ENCODE measurements around the gene ZNF521.
"Not testable (repeated sequence)": the region's sequence is repeated elsewhere in the genome, so short reads cannot be mapped to it uniquely, and the experiment has no call there.

ZNF521 gene

DNA sequence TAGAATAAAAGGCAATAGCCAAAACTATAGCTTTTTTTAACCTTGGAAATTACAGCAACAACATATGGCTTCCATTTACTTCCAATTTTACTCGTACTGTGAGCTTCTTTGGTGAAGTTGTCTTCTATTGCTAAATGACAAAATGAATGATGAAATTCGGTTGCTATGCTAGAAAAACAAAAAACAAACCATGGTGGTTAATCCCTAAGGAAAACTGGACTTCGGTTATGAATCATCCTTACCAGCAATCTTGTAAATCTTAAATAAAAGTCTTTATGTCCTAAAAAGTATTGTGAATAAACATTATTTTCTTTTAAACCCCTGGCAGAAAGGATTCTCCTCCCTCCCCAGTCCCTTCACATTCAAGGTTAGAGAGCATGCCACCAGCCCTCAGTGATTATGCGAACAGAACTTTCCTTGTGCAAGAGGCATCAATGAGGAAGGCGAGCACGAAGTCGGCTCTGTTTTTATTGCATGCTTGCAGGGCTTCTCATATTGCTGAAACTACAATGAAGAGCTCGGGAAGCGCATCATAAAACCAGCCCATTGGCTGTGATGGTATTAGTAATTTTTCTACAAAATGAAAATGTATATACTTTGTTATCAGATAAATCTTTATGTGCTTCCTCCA, 62.9 kb downstream of the ZNF521 start:
- no peak for DNase-seq (ENCODE audit: low read depth)

DNA sequence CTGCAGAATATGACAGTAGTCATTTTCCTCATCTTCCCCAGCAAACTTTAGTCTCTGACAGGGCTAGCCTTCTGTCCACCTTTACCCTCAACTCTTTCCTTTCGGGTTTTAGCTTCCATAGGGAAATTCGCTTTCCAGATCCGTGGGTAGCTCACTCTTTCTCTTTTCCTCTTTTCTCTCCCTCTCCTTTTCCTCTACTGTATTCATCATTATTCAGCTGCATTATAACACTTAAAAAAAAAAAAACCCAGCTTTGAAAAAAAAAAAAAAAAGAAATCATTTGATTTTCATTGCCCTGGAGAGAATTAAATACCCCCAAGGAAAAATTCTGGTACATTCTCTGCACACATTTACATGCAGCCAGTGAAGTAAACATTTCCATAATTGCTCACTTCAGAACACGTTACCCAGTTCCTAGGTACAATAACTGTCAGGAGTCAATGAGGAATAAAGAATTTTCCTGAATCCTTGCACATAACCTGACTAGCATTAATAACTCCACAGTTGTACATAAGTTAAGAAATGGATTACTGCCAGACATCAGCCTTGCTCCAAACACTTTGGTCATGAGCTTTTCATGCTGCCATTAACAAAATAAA, 63.5 kb downstream of the ZNF521 start:
- DNase-seq (ENCODE audit: low read depth): no peak

DNA sequence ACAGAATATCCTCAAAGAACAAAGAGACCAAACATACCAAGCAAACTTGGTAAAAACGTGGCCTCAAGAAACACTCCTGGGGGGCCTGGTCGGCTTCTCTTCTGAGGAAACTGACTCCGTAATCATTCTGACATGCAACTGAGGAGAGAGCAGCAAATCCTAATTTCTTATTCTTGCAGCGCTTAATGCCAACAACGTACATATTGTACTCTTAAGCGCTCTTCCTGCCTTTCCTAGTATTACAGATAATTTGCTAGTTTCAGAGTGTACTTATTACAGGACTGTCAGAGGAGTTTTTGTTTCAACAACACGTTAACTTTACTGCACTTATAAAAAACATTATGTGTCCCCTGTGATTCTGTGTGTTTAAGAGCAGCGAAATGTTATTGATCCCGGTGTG, 64.9 kb downstream of the ZNF521 start:
- no peak for DNase-seq (ENCODE audit: low read depth)

DNA sequence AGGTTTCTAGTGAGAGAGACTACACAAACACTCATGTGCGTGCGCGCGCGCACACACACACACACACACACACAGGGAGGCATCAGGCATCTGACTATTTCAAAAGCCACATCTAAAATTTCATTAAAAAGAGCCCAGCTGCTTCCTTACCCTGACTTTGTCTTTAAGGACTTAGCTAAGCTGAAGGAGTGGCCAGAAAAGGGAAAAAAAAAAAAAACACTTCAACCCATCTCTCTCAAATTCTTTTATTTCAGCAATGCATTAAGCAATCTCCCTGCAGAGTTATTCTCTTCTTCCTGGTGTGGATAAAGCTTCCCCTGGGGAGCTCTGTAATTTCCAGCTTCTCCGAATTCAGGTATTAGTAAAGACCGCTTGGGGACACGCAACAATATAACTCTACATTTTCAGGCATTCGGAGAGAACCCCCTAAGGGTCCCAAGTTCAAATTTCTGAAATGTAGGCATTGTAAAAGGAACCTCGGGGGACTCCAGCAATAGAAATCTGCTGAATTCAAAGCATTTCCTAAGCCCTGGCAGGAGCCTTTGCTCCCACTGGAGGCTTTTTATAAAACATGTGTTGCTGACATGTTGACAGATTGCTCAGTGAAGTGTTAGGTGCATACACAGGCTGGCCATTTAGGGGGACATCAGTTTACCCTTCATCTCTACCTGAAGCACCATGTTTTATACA, 67.0 kb downstream of the ZNF521 start:
- DNase-seq (ENCODE audit: low read depth): no peak

DNA sequence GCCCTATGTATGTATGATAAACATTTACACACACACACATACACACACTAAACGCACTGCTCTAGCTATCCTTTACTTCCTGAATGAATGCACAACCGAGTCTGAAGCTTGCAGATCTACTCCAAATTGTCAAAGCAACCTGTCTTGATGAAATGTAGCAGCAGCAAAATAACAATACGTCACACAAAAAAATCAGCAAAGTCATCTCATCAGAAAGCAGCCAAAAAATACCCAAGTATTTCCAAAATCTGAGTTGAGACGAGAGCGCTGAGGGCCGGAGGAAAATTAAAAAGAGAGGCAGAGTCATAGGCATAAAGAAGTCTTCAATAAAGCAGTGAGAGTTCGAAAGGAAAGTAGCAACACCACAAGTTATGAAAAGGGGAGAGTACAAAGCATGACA, 67.7 kb downstream of the ZNF521 start:
- DNase-seq (ENCODE audit: low read depth): no peak

DNA sequence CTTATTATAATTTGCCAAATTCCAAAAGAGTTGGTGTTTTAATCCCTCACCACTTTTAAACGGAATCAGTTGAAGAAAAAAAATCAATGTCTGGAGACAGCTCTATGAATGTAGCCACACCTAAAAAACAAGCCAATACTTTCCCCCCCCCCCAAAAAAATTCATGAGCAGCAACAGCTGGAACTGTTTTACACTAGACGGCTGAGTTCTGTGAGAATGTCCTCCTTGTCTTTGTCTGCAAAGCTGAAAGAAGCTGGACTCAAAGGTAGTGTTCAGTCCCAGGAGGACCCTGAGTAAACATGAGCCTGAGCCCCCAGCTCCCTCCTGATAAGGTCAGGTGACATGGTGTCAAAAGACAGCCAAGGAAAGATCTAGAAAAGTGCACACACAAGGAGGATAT, 68.2 kb downstream of the ZNF521 start:
- DNase-seq (ENCODE audit: low read depth): no peak

DNA sequence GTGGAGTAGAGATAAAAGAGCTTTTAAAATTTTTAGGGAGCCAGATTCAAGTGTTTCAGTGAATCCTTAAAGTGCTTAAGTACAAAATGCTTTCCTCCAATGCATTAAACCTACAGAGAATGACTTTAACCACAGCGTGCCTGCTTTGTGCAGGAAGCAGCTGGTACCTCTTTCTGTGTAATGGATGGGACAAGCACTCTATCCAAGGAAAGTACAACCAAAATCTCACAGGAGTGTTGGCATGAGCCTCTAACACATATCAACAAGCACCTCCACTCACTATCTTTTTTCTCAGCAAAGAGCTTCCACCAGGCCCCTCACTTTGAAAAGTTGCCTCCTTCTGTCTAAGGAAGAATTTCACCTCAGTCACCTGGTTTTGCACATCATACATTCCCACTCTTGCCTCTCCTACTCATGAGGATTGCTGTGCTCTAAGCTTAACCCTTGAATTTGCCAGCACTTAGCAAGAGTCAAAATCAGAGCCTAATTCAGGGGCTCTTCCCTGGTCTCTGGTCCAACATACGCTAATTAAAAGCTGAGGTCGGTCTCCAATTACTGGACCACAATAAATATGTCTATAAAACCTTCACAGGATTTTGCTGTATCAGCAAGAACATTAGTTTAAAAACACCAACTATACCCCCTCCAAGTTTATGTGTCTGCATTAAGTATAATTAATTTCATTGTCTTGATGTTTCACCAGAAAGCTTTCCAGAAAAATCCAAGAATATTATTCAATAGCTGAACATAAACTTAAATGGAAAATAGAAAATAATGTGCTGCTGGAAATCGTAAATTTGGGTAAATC, 68.9 kb downstream of the ZNF521 start:
- DNase-seq (ENCODE audit: low read depth): no peak

DNA sequence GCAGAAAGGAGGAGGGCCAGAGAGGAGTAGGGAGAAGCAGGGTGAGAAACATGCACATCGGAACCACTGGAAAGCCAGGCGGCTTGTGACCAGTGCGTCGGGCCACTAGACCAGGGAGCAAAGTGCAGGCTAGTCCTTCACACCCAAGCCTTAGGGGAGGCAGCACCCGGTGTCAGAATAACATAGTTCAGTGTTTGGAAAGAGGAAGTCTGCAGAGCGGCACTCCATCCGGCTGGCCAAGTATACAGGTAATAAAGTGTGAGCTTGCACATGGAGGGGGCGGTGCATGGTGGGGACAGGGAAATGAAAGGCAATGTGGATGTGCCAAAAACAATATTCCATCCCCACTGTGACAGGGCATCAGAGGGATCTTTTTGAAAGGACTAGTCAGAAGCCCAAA, 69.7 kb downstream of the ZNF521 start:
- no peak for DNase-seq (ENCODE audit: low read depth)

DNA sequence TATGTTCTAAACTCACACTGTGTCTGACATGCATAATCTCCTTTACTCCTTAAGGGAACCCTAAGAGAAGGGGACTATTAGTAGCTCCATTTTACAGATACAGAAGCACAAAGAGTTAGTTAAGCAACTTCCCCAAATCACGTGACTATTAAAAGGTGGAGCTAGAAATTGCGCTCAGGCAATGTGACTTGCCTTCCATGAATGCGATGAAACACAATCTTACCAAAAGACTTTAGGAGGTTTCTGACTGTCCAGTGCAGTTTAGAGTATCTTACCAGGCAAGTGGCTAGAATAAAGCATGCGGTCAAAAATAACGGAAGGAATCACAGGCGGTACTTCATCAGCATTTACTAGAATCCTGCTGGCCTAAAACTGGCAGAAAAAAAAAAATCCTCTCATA, 70.4 kb downstream of the ZNF521 start:
- DNase-seq (ENCODE audit: low read depth): no peak

DNA sequence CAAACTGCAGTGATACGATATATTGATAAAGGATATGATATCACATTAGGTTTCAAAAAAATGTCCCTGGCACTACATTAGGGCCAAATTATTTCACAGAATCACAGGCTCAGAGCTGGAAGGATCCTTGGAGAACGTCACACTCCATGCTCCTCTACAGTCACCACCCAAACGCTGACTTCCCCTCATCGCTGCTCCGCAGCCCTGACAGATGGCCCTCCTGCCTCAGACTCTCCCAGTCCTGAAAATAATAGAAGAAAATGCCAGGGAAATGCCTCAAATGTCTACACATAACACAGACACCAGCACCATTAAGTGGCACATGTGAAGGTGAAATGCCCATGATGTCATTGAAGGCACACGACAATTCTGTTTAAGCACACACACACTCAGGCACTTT, 72.0 kb downstream of the ZNF521 start:
- DNase-seq (ENCODE audit: low read depth): no peak

DNA sequence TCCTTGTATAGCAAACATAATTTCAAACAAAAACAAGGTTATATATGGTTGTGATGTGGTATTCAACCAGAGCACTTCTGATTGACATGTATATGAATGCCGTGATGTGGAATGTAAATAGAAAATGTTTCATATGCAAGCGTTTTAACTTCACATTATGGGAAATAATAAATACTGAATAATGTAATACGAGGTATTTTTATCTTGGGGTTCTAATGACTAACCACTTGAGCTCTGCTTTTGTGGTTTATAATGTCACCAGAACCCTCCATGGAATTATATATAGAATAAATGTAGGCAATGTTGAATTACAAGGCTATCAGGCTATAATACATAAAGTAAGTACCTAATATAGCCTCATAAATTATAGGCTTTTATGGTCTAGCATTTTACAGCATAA, 72.4 kb downstream of the ZNF521 start:
- DNase-seq (ENCODE audit: low read depth): no peak

DNA sequence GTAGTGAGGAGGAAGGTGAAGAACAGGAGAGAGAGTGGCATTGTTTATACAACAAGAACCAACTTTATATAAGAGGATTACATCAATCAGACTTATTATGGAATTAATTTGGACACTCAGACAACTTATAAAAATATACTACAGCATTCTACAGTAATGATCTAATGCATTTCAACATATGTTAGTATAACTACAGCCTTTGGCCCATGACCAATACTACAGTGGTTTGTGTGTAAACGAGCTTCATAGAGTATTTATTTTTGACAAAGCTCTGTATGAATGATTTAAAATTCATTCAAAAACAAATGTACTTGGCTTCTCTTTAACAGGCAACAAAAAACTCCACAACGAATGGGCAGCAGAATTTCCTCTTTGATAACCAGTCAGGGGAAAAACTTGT, 72.8 kb downstream of the ZNF521 start:
- DNase-seq (ENCODE audit: low read depth): no peak

DNA sequence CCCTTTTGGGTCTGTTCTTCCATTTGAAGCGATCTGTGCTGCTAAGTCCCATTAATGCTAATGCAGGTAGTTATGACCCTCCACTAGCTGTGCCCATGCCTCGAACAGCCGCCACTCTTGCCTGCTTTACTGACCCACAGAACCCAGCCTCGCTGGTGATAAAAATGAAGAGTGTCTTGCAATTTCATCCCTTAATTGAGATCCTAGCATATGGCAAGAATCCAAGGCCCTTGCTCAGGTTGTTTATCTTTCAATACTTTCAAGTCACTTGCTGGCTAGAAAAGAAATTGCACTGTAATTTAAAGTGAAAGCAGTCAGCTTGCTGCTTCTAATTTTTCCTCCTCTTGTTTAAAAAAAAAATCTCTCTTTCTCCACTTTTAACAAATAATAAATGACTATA, 73.6 kb downstream of the ZNF521 start:
- no peak for DNase-seq (ENCODE audit: low read depth)

DNA sequence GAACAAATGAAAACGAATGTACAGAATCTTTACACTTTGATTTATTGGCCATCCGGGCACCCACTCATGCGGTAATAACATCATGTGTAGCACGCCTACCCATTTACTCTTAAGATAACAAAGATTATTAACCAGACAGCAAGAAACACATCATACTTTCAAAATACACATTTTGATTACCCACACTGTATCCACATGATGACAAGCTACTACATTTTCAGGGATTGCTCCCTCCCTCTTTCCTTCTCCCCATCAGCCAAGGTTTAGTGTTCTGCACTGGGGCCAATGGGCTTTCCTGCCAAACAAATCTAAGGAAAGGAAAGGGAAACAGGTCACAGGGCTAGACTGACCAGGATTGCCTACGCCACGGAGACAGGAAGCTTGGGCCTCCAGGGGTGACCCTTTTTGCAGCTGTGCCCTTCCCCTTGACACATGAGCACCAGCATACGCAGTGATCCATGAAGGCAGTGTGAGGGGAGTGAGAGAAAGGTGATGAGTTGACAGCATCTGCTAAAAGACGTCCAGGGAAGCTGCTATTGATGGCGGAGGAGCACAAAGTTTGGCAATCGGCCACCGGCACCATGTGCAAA, 76.5 kb downstream of the ZNF521 start:
- no peak for DNase-seq (ENCODE audit: low read depth)

DNA sequence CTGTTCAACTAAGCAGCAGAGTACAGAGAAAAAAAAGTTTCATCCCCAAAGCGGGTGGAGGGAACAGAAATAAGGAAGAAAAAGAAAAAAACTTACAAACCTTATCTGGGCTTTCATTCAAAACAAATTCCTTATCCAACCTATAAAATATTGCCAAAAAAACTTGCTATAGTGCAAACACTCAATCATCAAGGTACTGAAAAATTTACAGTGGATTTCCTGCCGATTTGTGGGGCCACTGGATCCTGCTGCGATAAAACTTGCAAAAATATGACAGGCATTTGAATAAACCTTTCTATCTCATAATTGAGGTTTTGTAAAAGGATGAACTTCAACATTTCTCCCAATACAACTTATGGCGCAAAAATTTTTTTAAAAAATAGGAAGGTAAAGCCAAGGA, 77.0 kb downstream of the ZNF521 start:
- no peak for DNase-seq (ENCODE audit: low read depth)

DNA sequence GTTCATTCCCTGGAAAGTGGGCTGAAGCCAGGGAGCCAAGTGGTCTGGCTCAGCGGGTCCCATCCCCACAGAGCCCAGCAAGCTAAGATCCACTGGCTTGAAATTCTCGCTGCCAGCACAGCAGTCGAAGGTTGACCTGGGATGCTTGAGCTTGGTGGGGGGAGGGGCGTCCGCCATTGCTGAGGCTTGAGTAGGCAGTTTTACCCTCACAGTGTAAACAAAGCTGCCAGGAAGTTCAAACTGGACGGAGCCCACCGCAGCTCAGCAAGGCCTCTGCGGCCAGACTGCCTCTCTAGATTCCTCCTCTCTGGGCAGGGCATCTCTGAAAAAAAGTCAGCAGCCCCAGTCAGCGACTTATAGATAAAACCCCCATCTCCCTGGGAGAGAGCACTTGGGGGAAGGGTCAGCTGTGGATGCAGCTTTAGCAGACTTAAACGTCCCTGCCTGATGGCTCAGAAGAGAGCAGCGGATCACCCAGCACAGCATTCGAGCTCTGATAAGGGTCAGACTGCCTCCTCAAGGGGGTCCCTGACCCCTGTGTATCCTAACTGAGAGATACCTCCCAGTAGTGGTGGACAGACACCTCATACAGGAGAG, 84.9 kb downstream of the ZNF521 start:
- not testable (repeated sequence) for DNase-seq (ENCODE audit: low read depth)

DNA sequence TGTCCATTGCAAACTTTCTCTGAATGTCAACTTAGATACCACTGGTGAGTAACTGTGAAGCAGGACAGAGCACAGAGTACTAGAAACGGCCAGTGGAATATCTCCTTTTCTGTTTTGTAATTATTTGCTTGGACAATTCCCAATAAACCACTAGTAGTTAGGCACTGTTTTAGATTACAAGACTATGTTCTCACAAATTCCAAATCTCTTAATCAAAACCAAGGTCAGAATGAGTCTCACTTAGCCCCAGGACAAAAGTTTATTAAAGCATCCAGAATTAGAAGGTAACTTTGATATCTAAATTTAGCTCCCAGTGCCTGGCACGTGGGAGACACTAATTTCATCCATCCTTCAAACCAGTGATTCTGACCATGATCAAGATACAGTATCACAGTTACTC, 89.0 kb downstream of the ZNF521 start:
- DNase-seq (ENCODE audit: low read depth): no peak

DNA sequence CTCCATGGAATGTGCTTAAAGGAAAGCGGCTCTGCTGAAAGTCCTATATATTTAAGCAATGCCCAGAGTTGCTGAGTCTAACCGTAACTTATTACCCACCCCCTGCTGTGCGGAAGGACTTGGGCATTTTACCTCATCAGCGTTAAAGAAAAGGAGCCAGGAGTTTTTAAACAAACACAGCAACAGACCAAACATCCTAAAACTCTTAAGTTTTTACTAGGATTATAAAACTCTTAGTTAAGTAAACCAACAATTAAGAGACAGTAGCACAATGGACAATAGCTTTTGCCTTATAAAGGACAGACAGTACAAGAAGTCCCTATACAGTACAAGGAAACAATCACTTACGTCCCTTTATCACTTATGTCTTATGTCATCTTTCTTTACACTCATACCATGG, 90.2 kb downstream of the ZNF521 start:
- DNase-seq (ENCODE audit: low read depth): no peak

DNA sequence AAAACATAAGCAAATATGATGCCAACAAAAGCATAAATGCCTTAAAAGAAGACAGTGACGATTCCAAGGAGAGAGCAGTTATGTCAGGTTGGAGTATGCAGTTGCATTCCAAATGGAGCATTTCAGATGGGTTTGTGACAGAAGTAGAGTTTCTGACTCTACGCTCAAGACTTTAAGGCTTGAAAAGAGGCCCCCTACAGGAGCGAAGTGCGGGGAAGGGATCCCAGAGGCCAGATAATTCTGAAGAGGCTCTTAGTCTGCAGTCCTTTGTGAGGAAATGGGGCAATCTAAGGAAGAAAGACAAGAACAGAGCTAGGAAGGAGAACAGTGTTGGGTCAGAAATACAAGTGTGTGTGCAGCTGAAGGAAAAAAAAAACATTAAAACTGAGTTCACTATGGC, 95.5 kb downstream of the ZNF521 start:
- no peak for DNase-seq (ENCODE audit: low read depth)

DNA sequence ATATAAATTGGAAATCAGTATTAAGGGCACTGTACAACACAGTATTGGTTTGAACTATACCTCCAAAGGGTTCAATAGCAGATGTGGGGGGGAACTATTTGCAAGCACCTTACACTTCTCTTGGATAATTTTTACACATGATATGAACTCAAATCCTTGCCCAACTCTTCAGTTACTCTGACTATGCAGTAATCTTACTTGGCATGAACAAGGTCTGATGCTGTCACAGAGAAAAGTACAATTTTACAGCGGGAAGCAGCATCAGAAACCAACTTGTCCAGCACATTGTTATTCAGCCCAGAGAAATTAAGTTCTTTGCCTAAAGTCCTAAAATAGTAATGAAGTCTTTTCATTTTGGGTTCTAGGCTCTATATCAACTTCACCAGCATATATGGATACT, 98.2 kb downstream of the ZNF521 start:
- DNase-seq (ENCODE audit: low read depth): no peak

DNA sequence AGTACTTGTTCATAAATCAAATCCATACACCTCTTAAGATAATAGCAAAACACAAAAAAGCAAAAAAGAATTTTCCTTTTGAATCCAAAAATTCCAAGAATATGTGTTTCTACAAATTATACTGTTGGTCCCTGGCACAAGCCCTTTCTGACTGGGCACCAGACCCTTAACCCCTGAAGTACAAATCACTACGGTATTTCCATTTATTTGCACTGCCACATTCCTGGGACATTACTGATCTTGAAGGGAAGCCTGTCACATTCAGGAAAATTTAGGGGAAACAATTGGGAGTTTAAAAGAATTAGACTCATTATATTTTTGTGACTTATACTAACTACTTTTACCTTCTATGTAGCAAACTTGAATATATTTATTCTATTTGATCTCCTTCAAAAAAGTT, 98.8 kb downstream of the ZNF521 start:
- no peak for DNase-seq (ENCODE audit: low read depth)

DNA sequence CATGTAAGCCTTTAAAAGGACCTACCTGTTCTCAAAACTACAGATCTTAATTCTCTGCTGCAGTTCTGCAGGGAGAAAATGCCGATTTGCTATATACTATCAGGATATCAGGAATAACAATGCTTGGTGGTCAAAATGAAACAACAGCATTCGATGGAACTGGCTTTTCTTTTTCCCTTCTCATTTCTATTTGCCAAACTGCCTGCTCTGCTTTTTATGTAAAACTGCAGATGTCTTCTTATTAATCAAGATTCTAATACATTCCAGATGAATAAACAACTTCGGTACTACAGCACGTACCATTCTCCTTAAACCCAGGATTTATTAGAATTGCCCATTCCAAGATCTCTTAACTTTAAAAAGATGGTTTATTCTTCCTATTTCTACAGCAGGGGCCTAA, 100.9 kb downstream of the ZNF521 start:
- DNase-seq (ENCODE audit: low read depth): no peak
